Loucy (cell line): ENCODE results near the gene GORASP1.
"Not testable (repeated sequence)": the region's sequence is repeated elsewhere in the genome, so short reads cannot be mapped to it uniquely, and the experiment has no call there.

Source experiments
- EZH2phosphoT487 ChIP-seq: fragments of 200-600 bp; IDR thresholded peaks from 2 replicates; pipeline ENCODE4 v1.6.1; 2018; ENCODE audit warnings: antibody characterized with exemption, mild to moderate bottlenecking, moderate library complexity, borderline replicate concordance
- TF ChIP-seq, protein P1 (sequence below): fragments of 200-600 bp; sonication (generic); conservative IDR thresholded peaks from 2 replicates; pipeline ENCODE4 v1.5.1; 2014; ENCODE audit warnings: mild to moderate bottlenecking, antibody characterized with exemption, low read length

DNA sequence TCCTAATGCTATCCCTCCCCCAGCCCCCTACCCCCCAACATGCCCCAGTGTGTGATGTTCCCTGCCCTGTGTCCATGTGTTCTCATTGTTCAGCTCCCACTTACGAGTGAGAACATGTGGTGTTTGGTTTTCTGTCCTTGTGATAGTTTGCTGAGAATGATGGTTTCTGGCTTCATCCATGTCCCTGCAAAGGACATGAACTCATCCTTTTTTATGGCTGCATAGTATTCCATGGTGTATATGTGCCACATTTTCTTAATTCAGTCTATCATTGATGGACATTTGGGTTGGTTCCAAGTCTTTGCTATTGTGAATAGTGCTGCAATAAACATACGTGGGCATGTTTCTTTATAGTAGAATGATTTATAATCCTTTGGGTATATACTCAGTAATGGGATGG is 46.2 kb downstream of the GORASP1 start:
- TF ChIP-seq, protein P1, sequence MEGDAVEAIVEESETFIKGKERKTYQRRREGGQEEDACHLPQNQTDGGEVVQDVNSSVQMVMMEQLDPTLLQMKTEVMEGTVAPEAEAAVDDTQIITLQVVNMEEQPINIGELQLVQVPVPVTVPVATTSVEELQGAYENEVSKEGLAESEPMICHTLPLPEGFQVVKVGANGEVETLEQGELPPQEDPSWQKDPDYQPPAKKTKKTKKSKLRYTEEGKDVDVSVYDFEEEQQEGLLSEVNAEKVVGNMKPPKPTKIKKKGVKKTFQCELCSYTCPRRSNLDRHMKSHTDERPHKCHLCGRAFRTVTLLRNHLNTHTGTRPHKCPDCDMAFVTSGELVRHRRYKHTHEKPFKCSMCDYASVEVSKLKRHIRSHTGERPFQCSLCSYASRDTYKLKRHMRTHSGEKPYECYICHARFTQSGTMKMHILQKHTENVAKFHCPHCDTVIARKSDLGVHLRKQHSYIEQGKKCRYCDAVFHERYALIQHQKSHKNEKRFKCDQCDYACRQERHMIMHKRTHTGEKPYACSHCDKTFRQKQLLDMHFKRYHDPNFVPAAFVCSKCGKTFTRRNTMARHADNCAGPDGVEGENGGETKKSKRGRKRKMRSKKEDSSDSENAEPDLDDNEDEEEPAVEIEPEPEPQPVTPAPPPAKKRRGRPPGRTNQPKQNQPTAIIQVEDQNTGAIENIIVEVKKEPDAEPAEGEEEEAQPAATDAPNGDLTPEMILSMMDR, result not testable (repeated sequence)
- not testable (repeated sequence) for TF ChIP-seq EZH2phosphoT487
